Smooth muscle cell (in vitro differentiated cells): ENCODE results near the gene ISCA2. TPM values are rescaled to one million over a fixed set of nuclear protein-coding genes. Genes with fewer than 3 reads are reported as not detected.

ENCODE experiments used
- DNase-seq: peaks from one replicate; lab custom pipeline; 2025; ENCODE audit not compliant: unreplicated experiment; lab: John Stamatoyannopoulos, UW
- H2AFZ ChIP-seq: fragments of 200-600 bp; sonication (generic); 2 replicates; pipeline ENCODE4 v1.6.0; 2016; ENCODE audit warnings: antibody characterized with exemption, low read depth, mild to moderate bottlenecking
- H3F3A ChIP-seq: fragments of 200-600 bp; sonication (generic); 2 replicates; pipeline ENCODE4 v1.6.0; 2017; ENCODE audit warnings: antibody characterized with exemption, low read depth
- H3K27ac ChIP-seq: fragments of 200-600 bp; sonication (generic); 2 replicates; pipeline ENCODE4 v1.5.1; 2016; ENCODE audit warnings: low read depth, mild to moderate bottlenecking
- H3K27me3 ChIP-seq: fragments of 200-600 bp; sonication (generic); 2 replicates; pipeline ENCODE4 v1.6.1; 2016; ENCODE audit warnings: low read depth, mild to moderate bottlenecking
- H3K36me3 ChIP-seq: fragments of 200-600 bp; sonication (generic); 2 replicates; pipeline ENCODE4 v1.5.1; 2016; ENCODE audit warnings: low read depth
- H3K4me1 ChIP-seq: fragments of 200-600 bp; sonication (generic); 2 replicates; pipeline ENCODE4 v1.5.1; 2016; ENCODE audit warnings: low read depth
- H3K4me2 ChIP-seq: fragments of 200-600 bp; sonication (generic); 2 replicates; pipeline ENCODE4 v1.6.0; 2016; ENCODE audit warnings: mild to moderate bottlenecking
- H3K4me3 ChIP-seq: fragments of 200-600 bp; sonication (generic); 2 replicates; pipeline ENCODE4 v1.5.1; 2016; ENCODE audit warnings: mild to moderate bottlenecking
- H3K79me2 ChIP-seq: fragments of 200-600 bp; sonication (generic); 2 replicates; pipeline ENCODE4 v1.6.0; 2016; ENCODE audit warnings: low read depth, mild to moderate bottlenecking
- H3K9ac ChIP-seq: fragments of 200-600 bp; sonication (generic); 2 replicates; pipeline ENCODE4 v1.6.0; 2016; ENCODE audit warnings: low read depth
- H3K9me3 ChIP-seq: fragments of 200-600 bp; sonication (generic); replicated peaks from 2 replicates; pipeline ENCODE4 v1.5.1; 2016; ENCODE audit warnings: low read depth
- H4K20me1 ChIP-seq: fragments of 200-600 bp; sonication (generic); 2 replicates; pipeline ENCODE4 v1.6.0; 2016; ENCODE audit warnings: low read depth
- WGBS: methylation state at CpG from one replicate; pipeline ENCODE4 v1.1.7; 2016; ENCODE audit warnings: low lambda C conversion rate; 5-methylcytosine and 5-hydroxymethylcytosine counted together
- polyA plus RNA-seq: library from polyadenylated mRNA; unstranded; fragments of >200 nt; fragmentation: Nextera tagmentation; extraction: Ambion mirVana; gene quantifications from 2 replicates; pipeline ENCODE4 v1.2.1, GENCODE V29; 2016
- total RNA-seq: library from RNA; depleted of rRNA; stranded (reverse); fragments of >200 nt; gene quantifications from 2 replicates; pipeline ENCODE4 v1.2.3, GENCODE V29; 2014
- TF ChIP-seq, protein P1 (sequence below): fragments of 200-600 bp; sonication (generic); IDR thresholded peaks from 2 replicates; pipeline ENCODE4 v1.5.1; 2017; ENCODE audit warnings: borderline replicate concordance, mild to moderate bottlenecking, antibody characterized with exemption; ENCODE audit not compliant: insufficient read depth, poor library complexity, severe bottlenecking

Gene ISCA2
- total and polyA plus RNA-seq, 2 experiments from 2014 or later: 15.0 to 65.8 TPM

DNA sequence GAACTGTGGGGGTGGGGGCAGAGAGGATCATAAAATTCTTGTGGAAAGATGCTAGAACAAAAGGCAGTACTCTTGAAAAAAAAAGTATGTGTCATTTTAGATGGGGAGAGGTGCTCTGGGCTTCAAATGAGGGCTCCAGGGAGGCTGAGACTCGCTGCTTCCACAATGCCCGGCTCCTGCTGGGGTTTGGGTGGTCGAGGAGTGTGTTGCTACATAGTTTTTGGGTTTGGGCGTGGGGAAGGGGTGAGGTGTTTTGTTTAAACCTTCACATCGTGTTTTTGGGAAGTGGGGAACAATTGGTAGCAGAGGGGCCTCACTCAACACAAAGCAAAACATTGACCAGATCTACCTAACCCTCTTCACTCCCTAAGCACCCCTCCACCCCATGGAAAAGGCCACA lies 8.1 kb downstream of the ISCA2 start:
- no peak overlapping the region for H2AFZ ChIP-seq
- no peak overlapping the region for H3K4me3 ChIP-seq
- WGBS: 92% methylated on average over 5 of the region's 5 CpGs
- no peaks in the 10 kb centered on the region for H4K20me1 ChIP-seq
- H3K9me3 ChIP-seq: no peaks in the 10 kb centered on the region
- no peak overlapping the region for H3K9ac ChIP-seq
- peaks cover 6% of the 10 kb centered on the region for H3K4me1 ChIP-seq
- H3K27ac ChIP-seq: no peak overlapping the region
- H3F3A ChIP-seq: peaks cover 6% of the 10 kb centered on the region
- no peaks in the 10 kb centered on the region for H3K27me3 ChIP-seq
- no peak overlapping the region for H3K4me2 ChIP-seq
- no peak for DNase-seq
- H3K79me2 ChIP-seq: no peaks in the 10 kb centered on the region
- H3K36me3 ChIP-seq: no peaks in the 10 kb centered on the region
- TF ChIP-seq, protein P1, sequence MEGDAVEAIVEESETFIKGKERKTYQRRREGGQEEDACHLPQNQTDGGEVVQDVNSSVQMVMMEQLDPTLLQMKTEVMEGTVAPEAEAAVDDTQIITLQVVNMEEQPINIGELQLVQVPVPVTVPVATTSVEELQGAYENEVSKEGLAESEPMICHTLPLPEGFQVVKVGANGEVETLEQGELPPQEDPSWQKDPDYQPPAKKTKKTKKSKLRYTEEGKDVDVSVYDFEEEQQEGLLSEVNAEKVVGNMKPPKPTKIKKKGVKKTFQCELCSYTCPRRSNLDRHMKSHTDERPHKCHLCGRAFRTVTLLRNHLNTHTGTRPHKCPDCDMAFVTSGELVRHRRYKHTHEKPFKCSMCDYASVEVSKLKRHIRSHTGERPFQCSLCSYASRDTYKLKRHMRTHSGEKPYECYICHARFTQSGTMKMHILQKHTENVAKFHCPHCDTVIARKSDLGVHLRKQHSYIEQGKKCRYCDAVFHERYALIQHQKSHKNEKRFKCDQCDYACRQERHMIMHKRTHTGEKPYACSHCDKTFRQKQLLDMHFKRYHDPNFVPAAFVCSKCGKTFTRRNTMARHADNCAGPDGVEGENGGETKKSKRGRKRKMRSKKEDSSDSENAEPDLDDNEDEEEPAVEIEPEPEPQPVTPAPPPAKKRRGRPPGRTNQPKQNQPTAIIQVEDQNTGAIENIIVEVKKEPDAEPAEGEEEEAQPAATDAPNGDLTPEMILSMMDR: no peak

DNA sequence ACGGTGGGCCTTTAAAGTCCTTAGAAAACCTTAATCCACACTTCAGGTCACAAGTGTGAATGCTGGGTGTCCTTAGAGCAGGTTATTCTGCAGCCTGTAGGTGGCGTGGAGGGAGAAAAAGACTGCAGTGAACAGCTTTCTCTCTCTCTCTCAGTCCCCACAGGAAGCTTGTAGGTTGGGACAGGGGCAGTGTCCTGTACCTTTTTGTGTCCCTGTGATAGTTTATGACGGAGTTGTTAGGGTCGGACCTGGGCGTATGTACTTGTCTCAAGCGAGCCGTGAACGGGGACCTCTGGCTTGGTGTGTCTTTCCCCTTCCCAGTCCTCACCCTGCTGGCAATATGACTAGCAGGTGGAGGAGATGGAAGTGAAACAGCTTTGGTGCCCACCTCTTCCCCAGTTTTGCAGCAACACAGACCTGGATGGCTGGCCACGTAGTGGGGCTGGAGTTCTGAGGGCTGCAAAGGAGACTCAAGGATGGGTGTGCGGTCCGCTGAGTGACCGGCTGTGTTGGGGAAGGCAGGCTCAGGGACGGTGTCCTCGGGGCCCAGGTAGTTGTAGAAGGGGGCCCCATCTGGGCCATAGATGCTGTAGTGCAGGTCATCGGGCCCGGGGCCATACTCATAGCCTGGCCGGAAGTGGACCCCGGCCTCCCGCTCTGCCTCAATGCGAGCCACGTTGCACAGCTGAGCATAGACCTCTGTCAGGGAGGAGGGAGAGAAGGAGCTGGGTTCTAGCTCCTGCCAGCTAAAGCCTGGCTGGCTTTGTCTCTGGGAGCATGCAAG lies 8.9 kb downstream of the ISCA2 start:
- no peak overlapping the region for H3K4me2 ChIP-seq
- H3K27ac ChIP-seq: no peak overlapping the region
- peaks cover 5% of the 10 kb centered on the region for H3F3A ChIP-seq
- H3K79me2 ChIP-seq: no peaks in the 10 kb centered on the region
- H3K36me3 ChIP-seq: no peaks in the 10 kb centered on the region
- H3K4me3 ChIP-seq: no peak overlapping the region
- H4K20me1 ChIP-seq: no peaks in the 10 kb centered on the region
- TF ChIP-seq, protein P1: peak; percentile 18
- 85% methylated on average over 21 of the region's 21 CpGs for WGBS
- H3K9me3 ChIP-seq: no peaks in the 10 kb centered on the region
- H3K4me1 ChIP-seq: peaks cover 6% of the 10 kb centered on the region
- H2AFZ ChIP-seq: no peak overlapping the region
- H3K9ac ChIP-seq: no peak overlapping the region
- H3K27me3 ChIP-seq: no peaks in the 10 kb centered on the region
- DNase-seq: no peak

DNA sequence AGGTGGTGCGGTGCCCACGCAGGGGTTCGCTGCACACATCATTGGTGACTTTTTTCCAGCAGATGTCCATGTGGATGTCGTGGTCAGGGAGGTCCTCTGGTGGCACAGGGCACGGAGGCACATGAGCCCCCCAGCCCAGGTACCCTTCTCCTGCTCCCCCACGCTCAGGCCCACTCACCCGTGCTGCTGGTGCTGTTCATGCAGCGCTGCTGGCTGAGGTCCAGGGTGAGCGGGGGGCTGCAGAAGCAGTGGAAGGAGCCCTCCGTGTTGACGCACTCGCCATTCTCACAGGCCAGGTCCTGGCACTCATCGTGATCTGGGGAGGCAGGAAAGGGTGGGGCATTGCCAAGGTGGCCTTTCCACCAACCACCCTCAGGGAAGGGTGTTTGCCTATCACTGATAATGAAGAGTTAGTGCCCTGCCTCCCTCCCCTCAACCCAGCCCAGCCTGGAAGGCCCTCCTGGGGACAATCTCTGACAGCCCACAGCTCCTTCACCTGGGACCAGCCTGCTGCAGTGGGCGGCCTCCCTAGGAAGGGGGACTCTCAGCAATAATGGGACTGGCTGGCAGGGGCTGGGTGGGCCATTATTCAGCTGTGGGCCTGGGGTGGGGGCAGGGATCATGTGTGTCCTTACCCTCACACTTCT lies 9.8 kb downstream of the ISCA2 start:
- no peak overlapping the region for H3K27ac ChIP-seq
- TF ChIP-seq, protein P1: no peak
- H3K9ac ChIP-seq: no peak overlapping the region
- no peaks in the 10 kb centered on the region for H3K36me3 ChIP-seq
- H3K4me3 ChIP-seq: no peak overlapping the region
- 94% methylated on average over 13 of the region's 14 CpGs for WGBS
- DNase-seq: no peak
- no peaks in the 10 kb centered on the region for H3K27me3 ChIP-seq
- H2AFZ ChIP-seq: no peak overlapping the region
- H3K4me1 ChIP-seq: peaks cover 6% of the 10 kb centered on the region
- H3K79me2 ChIP-seq: no peaks in the 10 kb centered on the region
- H3K4me2 ChIP-seq: no peak overlapping the region
- no peaks in the 10 kb centered on the region for H4K20me1 ChIP-seq
- H3F3A ChIP-seq: peaks cover 5% of the 10 kb centered on the region
- H3K9me3 ChIP-seq: no peaks in the 10 kb centered on the region

DNA sequence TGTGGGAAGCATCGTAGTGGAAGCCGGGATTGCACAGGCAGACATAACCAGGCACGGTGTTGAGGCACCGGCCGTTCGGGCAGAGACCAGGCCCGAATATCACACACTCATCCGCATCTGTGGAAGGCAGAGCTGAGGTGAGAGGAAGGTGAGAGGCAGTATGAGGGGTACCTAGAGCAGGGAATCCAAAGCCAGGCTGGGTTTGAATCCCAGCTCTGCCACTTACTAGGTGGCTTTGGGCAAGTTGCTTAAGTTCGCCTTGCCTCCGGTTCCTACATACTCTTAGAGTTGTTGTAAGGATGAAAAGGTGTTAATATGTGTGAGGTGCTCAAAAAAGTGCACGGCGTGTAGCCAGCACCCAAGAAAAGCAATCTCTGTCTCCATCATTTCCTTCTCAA lies 10.4 kb downstream of the ISCA2 start:
- peaks cover 5% of the 10 kb centered on the region for H3F3A ChIP-seq
- no peak overlapping the region for H3K27ac ChIP-seq
- no peaks in the 10 kb centered on the region for H4K20me1 ChIP-seq
- H3K4me2 ChIP-seq: no peak overlapping the region
- H3K79me2 ChIP-seq: no peaks in the 10 kb centered on the region
- H3K4me1 ChIP-seq: peaks cover 6% of the 10 kb centered on the region
- no peak overlapping the region for H3K9ac ChIP-seq
- TF ChIP-seq, protein P1: no peak
- no peaks in the 10 kb centered on the region for H3K9me3 ChIP-seq
- no peaks in the 10 kb centered on the region for H3K27me3 ChIP-seq
- H3K36me3 ChIP-seq: no peaks in the 10 kb centered on the region
- DNase-seq: no peak
- no peak overlapping the region for H3K4me3 ChIP-seq
- H2AFZ ChIP-seq: no peak overlapping the region
- 97% methylated on average over 12 of the region's 12 CpGs for WGBS
